Limb (tissue), 2 donors: ENCODE data around the gene DEPP1.

Source experiments
- DNase-seq, 2 donors: peaks; one replicate each; pipeline ENCODE4 v3.0.0-alpha.2; 2016; ENCODE audit errors: extremely low spot score in 2 of 2

Gene DEPP1

DNA sequence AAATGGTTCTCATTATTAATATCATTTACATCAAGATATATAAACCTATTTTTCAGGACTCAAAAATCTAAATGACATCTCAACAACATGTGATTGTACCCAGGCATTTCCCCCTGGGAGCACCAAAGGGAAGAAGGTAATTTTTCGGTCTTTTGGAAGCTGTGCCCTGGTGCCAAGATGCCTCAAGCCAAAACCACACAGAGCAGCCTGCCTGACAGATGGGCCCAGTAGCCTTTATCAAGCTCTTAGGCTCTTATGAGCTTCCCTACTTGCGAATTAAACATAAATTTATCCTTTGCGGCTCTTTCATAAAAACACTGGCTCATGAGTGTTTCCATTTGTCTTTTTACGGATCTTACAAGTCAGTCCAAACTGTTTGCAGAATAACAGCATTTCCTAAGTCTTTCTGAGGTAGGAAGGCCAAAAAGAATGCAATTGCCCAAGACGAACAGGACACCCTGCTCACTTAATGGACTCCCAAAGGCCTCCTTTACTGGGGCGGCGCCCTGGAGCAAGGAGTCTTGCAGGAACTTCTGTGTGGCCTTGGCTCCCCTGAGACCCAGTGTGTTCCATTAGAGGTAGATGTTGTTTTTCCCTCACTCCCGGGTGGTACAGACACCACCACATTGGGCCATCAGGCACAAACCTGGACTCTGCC is 23.1 kb downstream of the DEPP1 start:
- DNase-seq, result no peak

DNA sequence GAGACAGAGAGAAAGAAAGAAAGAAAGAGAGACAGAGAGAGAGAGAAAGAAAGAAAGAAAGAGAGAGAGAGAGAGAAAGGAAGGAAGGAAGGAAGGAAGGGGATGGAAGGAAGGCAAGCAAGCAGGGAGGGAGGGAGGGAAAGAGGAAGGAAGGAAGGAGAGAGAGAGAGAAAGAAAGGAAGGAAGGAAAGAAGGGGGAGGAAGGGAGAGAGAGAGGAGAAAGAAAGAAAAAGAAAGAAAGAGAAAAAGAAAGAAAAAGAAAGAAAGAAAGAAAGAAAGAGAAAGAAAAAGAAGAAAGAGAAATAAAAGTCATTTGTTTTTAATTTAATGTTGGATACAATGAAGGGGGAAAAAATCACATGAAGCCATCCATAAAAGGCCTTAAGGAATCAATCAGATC is 23.6 kb downstream of the DEPP1 start:
- DNase-seq, result no peak

DNA sequence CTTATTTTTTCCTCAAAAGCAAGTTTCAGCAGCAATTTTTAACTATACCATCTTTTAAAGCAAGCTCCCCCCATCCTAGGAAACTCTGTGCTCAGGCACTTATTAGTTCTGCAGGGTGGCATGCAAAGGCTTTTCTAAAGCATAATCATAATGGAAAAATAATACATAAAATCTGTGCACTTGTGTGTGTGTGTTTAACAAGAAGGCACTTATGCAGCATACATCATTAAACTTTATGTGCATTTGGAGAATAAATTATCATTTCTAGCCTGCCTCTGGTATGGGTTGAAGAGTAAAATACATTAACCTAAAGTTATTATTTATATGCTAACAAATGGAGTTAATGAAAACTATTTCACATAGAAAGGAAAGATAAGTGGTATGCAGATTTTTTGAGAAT is 24.6 kb downstream of the DEPP1 start:
- no peak for DNase-seq

DNA sequence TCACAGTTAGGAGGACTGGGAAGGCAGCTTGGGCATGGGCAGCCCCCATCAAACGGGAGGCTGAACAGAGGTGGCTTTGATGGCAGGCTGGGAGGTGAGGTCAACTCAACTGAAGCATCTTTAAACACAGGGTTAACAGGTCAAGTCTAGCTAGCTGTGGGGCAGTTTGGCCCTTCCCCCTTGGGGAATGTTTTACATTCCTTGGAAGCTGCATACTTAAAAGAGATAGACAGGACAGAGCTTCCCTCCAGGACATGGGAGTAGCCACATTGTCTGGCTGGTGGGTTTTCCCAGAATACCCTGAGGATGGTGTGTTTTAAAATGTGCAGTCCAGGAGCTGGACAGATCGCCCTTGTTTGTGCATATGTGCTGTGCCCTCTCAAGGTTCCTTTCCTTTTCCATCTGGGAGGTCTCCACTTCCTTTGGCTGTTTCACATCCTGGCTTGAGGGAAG is 25.8 kb downstream of the DEPP1 start:
- DNase-seq, result no peak

DNA sequence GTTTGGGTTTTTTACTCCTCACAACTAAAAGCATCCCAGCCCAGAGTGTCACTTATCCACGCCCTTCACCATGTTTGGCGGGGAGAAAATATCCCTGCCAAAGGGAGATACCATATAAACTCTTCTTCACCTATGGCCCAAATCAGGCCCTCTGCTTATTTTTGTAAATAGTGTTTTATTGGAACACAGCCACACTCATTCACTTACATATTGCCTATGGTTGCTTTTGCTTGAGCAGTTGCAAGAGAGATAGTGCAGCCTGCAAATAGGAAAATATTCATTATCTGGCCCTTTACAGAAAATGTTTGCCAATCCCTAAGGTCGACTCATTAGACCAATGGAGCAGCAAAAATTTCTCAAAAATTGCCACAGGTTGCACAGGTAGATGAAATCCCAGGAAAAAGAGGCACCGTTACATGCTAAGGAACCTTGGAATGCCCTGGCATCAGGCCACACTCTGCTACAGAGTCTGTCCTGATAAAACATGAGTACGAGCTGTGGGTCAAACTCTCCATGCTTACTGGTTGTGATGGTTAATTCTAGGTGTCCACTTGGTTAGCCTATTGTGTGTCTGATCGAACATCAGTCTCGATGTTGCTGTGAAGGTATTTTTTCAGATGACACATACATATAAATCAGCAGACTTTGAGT is 26.9 kb downstream of the DEPP1 start:
- DNase-seq, result no peak

DNA sequence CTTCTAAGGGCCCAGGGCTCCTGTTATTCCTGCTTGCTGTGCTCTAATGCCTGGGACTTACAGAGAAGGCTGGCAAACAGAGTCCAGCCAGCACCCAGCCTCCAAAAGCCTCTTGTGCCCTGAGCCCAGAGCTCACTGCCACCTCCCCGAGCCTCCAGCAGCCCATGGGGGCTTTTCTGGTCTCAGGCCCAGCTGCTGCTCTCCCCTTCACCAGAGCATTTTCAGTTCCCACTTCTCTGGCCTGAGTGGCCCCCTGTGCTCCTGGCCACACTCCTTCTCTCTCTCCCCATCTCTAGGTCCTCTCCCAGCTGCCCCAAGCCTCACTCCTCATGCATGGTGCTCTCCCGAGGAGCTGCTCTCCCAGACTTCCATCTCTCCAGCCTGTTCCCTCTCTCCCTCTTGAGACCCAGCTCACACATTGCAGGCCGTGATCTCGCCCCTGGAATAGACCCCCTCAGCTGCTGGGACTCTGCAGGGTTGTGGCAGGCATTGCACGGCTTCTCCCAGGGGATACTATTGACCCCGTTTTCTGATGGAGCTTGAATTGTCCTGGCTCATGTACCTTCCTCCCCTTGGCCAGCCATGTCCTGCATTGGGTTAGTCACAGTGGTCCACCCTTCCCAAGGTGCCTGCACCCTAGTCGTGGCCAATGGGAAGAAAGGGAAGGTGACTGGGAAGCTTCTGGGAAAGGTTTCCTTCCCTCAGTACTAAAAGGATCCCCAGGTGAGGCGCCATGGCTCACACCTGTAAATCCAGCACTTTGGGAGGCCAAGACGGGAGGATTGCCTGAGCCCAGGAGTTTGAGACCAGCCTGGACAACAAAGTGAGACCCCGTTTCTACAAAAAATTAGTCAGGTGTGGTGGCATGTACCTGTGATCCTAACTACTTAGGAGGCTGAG is 28.0 kb downstream of the DEPP1 start:
- no peak for DNase-seq

DNA sequence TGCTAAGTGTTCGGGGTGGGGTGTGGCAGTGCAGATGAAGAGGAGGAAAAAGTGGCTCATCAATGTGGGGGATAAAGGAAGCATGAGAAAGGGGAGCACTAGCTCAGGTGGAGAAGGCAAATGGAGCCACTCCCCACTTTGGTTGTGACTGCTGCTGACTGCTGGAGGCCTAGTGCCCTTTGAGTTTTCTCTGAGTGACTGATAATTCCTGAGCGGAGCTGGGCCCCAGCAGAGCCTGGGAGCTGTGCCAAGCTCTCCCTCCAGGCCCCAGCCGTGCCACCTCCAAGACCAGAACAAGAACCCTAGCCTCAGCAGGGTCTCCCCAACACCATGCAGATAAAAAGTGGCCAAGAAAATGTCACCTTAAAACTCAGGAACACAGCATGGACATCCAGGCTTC is 28.7 kb downstream of the DEPP1 start:
- DNase-seq, result no peak

DNA sequence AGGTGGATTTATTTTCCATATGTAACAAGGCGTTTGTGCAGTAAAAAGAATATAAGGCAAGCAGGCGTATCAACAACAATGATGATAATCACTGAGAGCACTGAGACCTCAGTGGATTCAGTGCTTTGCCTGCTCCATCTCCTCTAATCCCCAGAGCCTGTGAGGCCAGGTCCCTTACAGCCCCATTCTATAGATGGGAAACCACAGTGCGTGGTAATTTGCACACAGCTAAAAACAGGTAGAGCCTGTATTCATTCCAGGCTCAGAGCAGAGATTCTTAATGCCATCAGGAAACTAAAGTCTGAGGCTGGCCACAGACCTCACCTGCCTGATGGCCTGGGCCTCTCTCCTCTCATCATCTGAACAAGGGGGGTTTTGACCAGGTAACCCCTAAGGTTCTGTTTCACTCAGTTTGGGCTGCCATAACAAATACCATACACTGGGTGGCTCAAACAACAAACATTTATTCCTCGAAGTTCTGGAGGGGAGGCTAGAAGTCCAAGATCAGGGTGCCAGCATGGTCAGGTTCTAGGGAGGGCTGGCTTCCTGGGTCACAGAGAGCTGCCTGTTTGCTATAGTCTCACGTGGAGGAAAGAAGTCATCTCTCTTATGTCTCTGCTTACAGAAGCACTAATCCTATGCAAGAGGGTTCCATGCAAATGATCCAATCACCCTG is 29.3 kb downstream of the DEPP1 start:
- DNase-seq, result no peak

DNA sequence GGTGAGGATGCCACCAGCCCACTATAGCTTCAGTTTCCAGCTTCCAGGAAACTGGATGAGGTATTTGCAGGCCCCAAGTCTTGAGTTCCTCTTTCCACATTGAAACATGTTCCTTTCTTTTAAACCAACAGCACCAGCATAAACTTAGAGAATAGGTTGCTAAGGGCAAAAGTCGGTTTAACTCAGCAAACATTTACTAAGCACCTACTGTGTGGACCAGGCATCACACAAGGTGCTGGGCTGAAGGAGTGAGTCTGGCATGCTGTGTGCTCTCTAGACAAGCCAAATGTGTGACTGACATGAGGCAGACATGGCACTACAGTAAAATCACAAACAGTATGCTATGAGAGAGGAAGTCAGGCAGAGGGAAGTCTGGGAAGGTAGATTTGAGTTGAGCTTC is 30.0 kb downstream of the DEPP1 start:
- no peak for DNase-seq

DNA sequence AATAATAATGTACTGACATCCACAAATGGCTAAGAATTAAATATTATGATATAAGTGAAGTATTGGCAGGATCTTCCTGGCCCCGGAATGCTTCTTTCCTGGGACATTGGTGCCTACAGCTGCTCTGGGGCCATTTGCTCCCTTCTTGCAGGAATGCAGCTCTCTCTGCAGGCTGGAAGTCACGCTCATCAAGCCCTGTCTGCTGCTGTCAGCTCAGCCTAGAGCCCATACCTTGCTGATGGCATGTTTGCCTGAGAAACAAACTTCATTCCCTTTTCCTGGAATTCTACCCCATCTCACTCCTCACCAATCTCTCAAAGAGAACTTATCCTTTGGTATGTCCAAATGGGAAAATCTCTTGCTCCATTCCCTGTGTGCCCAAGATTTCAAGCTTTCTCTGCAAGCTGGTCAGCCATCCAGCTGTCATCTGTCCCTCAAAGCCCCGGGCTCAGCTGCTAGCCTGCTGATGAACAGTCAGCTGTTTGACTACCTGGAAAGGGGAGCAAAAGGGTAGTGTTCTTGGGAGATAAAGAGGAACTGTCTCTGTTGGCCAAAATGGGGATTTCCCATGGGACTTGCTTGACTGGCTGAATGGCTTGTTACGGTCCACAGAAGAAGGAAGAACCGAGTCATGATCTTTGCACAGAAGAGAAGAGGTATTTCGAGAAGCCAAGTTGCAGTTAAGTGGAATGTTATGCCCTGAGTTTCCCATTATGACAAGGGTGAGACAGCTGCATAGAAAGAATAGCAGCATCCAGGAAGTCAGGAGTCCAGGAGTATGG is 31.0 kb downstream of the DEPP1 start:
- peak in 1 of 2 donors; percentile 45 for DNase-seq

DNA sequence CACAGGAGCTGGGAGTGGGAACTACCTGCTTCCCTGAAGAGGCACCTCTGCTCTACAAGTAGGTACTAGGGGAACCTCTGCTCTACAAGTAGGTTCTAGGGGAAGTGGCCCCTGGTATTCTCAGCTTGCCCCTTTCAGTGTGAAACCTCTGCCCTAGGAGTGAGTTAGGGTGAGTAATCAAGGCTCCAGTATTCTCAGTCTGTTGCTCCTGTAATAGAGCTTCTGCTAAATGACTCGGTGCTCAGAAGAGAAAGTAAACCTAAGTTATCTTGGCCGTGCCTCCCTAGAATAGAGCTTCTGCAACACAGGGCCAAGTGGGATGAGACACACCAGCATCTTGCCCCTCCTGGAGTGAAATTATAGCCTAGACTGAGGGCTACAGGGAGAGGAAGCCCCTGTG is 32.4 kb downstream of the DEPP1 start:
- DNase-seq, result no peak

DNA sequence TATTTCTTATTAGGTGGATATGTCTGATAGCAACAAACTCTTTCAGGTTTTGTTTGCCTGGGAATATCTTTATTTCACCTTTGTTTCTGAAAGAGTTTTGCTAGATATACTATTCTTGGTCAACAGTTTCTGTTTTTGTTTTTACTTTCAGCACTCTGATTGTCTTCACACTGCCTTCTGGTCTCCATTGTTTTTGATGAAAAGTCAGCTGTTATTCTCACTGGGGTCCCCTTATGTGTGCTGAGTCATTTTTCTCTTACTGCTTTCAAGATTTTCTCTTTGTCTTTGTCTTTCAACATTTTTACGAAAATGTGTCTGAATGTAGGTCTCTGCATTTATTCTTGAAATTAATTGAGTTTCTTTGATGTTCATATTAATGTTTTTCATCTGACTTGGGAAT is 34.3 kb downstream of the DEPP1 start:
- no peak for DNase-seq

DNA sequence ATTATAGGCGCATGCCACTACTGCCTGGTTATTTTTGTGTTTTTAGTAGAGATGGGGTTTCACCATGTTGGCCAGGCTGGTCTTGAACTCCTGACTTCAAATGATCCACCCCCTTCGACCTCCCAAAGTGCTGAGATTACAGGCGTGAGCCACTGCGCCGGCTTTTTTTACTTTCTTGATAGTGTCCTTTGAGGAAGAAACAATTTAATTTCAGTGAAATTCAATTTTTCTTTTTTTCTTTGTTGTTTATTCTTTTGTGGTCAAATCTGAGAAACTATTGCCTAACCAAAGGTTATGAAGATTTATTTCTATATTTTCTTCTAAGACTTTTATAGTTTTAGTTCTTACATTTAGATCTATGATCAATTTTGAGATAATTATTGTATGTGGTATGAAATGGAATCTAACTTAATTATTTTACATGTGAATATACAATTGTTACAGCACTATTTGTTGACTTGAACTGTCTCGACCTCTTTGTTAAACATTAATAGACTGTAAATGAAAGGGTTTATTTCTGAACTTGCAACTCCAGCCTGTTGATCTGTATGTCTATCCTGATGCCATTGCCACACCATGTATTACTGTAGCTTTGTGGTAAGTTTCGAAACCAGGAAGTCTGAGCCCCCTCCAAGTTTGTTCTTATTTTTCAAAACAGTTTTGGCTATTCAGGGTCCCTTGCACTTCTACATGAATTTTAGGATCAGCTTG is 38.8 kb downstream of the DEPP1 start:
- DNase-seq, result no peak

DNA sequence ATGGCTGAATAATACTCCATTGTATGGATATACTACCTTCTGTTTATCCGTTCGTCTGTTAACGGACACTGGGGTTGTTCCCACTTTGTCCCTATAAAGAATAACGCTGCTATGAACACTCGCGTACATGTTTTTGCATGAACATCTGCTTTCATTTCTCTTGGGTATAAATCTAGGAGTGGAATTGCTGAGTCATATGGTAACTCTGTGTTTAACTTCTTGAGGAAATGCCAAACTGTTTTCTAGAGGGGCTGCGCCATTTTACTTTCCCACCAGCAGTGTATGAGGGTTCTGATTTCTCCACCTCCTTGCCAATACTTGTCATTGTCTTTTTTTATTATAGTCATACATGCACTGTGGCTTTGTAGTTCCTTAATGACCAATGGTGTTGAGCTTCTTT is 39.7 kb downstream of the DEPP1 start:
- DNase-seq, result no peak

DNA sequence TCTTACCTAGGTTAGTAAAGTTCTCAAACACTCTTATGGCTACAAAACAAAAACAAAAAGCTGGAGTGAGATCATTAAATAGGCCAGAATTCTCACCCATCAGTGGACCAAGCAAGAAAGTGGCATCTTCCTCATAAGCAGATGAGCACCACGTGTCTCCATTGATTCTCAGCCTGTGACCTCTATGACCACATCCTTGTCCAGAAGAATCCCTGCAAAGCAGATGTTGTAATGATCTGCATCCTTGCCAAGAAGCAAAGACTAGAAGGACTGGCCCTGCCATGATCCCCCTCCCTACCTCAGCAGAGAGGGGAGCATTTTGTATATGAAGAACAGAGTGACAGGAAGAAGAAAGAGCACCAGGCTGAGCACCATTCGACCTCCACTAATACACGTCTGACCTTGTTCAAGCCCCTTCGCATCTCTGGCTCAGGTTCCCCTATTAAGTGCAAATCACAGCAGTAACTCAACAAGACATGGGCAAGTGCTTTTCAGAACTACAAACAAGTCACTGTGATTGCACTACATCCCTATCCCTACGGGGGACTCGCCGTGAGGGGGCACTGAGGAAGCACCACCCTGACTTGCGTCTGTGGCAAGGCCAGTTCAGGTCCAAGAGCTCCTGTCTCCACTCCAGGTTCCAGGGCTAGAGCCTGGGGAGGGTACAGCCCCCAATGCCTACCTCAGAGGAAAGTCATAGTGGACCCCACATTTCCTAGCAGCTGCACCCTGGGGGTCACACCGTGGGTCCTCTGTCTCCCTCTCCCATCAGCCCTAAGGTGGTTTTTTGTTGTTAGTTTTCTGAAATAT is 41.2 kb downstream of the DEPP1 start:
- no peak for DNase-seq

DNA sequence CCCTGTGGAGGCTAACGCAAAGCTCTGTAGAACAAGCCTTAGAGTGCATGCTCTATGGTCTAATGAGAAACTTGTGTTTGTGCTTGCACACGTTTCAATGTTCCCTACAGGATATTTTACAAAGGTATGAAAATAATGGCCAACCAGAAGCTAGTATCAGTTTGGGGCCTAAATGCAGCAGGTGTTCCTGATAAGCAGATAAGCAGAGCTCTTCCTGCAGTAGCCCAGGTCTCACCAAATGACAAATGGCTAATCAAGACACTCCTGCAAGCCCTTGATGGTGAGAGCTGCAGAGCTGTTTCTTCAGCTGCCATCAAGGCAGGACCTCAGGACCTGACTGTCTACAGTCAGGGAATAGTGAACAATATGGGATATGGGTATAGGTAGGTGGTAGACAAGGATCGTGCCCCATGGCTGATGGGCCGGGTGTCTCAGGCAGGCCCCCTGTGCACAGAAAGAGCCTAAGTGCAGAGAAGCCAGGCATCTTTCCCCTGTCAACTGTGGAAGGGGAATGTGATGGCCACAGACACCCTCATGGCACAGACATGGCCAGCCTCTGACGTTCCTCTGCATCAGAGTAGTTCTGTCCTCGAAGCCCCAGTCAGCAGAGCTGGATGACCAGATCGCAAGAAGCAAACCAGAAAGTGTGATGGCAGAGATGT is 42.2 kb downstream of the DEPP1 start:
- no peak for DNase-seq

DNA sequence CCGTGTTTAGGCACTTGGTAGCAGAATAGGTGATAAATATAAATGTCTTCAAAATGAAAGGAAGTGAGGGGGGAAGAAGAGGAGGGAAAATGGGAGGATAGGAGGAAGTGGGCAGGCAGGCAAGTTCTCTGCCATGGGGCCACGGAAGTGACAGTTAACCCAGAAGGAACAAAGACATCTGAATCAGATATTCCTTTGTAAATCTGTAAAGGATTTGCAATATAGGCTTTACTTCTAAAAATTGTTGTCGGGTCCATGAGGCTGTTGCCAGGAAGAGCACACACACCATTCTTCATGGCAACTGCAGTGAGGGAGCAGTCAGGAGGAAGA is 42.7 kb downstream of the DEPP1 start:
- DNase-seq, result no peak

DNA sequence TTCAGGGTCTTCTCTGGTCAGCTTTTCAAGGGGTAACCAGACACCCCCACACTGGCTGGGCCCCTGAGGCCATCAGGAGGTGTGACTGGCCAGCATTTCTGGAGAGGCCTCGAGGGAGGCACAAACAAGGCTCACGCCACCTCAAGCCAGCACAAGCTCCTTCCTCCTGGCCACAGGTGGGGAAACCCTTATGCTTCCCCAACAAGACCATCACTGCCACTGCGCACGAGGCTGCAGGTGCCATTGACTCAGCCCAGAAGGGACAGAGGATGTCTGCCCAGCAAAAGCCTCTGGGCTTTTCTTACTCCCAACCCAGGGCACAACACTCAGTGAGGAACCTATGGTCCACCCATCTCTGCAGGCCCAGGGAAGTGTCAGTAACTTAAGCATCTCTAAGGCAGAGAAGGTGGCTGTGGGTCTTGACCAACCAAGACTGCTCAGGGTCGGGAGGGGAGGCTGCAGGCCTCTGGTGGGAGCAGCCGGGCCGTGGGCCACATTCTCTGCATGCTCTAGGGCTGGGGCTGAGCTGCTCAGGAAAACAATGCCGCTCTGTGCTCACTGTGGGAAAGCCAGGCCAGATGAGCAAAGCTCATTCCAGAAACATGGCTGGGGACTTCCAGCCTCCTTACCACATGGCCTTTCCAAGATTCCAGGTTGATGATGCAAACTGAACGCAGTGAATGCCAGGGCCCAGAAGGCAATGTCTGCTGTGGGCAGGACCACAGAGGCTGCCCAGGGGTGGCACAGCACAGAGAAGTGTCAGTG is 43.2 kb downstream of the DEPP1 start:
- DNase-seq, result peak; percentile 70 to 79
